Activated CD8-positive, alpha-beta T cell treated with anti-CD3 and anti-CD28 coated beads for 36 hours (primary cell): ENCODE results near the gene MRPS27. TPM values are rescaled to one million over a fixed set of nuclear protein-coding genes. Genes with fewer than 3 reads are reported as not detected.

Source experiments
- ATAC-seq: fragments of 200-7000 bp; cut with Tn5 transposase; one replicate; pipeline ENCODE4 v1.10.0; 2021; ENCODE audit warnings: mild to moderate bottlenecking, moderate library complexity
- CTCF ChIA-PET: fragments of 350-600 bp; sonication (Branson Sonifier 250); formaldehyde crosslinking; loops from one replicate; lab custom pipeline; 2021; ENCODE audit warnings: antibody characterized with exemption; lab: Charles Lee
- POLR2A ChIA-PET: fragments of 350-600 bp; sonication (Branson Sonifier 250); formaldehyde crosslinking; loops from one replicate; lab custom pipeline; 2021; ENCODE audit warnings: antibody characterized with exemption; lab: Charles Lee
- DNase-seq: peaks from one replicate; pipeline ENCODE4 v3.0.0-alpha.2; 2020
- H3K27ac Mint-ChIP-seq: one replicate; pipeline ENCODE4 v1.8.0; 2021; ENCODE audit warnings: mild to moderate bottlenecking, mixed read lengths
- H3K27me3 Mint-ChIP-seq: one replicate; pipeline ENCODE4 v1.8.0; 2021; ENCODE audit warnings: mixed read lengths
- H3K36me3 Mint-ChIP-seq: one replicate; pipeline ENCODE4 v1.8.0; 2021; ENCODE audit warnings: low read depth, mixed read lengths
- H3K4me1 Mint-ChIP-seq: one replicate; pipeline ENCODE4 v1.8.0; 2021; ENCODE audit warnings: low read depth, mixed read lengths
- H3K4me3 Mint-ChIP-seq: one replicate; pipeline ENCODE4 v1.8.0; 2021; ENCODE audit warnings: mild to moderate bottlenecking, moderate library complexity, mixed read lengths
- H3K9me3 Mint-ChIP-seq: one replicate; pipeline ENCODE4 v1.8.0; 2021; ENCODE audit warnings: mixed read lengths
- intact Hi-C: fragments of 100-400 bp; cut with micrococcal nuclease; formaldehyde crosslinking; loops from one replicate; pipeline ENCODE4 v1.10.0; 2022
- total RNA-seq, 2 experiments: library from RNA; stranded (reverse); gene quantifications; one replicate each; pipeline ENCODE4 v1.2.3, GENCODE V29; 2021
- TF ChIP-seq, protein P1 (sequence below): fragments of 200-600 bp; IDR thresholded peaks from one replicate; pipeline ENCODE4 v1.8.0; 2022; ENCODE audit warnings: antibody characterized with exemption, mild to moderate bottlenecking

Gene MRPS27
- total RNA-seq, 2 experiments from 2014 or later: 91.5 to 99.1 TPM

DNA sequence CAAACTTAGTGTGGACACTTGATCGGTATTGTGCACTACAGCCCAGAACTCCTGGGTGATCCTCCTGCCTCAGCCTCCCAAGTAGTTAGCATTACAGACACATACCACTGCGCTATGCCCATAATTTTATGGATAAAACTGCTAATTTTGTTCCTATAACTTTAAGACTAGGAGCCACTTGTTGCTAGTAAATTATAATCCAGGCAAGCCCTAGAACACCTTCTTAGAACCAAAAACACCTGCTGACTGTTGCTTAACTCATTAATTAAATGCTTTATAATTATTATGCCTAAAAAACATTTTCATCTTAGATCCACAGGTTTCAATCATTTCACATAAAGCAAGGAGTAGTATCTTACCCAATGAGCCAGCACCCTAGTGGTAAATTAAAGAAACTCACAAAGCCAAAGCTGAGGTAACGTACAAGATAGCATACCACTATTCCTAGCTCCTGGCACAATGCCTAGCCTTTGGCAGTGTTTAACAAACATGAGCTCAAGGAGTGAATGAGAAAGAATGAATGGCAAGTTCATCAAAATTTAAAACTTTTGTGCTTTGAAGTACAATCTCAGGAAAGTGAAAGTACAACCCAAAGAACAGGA is 5.4 kb downstream of the MRPS27 start:
- Mint-ChIP-seq H3K27me3 (no peaks in the 10 kb centered on the region), H3K36me3 (peaks cover 50% of the 10 kb centered on the region), H3K4me3 (peak overlapping the region; percentile 24), H3K4me1 (peaks cover 31% of the 10 kb centered on the region), H3K27ac (no peak overlapping the region), H3K9me3 (no peaks in the 10 kb centered on the region)
- no peak for ATAC-seq
- intact Hi-C loops: no loop called here
- ChIA-PET POLR2A (interaction anchor here (0.6 kb wide), 1 partner anchor 17 kb away, joined by 3 read pairs; no protein-coding TSS in a partner anchor), CTCF (interaction anchor here (0.6 to 1.0 kb wide), 4 partner anchors 9 to 901 kb away, joined by 3 to 4 read pairs (median 3); no protein-coding TSS in a partner anchor)
- no peak for DNase-seq
- TF ChIP-seq, protein P1, sequence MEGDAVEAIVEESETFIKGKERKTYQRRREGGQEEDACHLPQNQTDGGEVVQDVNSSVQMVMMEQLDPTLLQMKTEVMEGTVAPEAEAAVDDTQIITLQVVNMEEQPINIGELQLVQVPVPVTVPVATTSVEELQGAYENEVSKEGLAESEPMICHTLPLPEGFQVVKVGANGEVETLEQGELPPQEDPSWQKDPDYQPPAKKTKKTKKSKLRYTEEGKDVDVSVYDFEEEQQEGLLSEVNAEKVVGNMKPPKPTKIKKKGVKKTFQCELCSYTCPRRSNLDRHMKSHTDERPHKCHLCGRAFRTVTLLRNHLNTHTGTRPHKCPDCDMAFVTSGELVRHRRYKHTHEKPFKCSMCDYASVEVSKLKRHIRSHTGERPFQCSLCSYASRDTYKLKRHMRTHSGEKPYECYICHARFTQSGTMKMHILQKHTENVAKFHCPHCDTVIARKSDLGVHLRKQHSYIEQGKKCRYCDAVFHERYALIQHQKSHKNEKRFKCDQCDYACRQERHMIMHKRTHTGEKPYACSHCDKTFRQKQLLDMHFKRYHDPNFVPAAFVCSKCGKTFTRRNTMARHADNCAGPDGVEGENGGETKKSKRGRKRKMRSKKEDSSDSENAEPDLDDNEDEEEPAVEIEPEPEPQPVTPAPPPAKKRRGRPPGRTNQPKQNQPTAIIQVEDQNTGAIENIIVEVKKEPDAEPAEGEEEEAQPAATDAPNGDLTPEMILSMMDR: no peak

DNA sequence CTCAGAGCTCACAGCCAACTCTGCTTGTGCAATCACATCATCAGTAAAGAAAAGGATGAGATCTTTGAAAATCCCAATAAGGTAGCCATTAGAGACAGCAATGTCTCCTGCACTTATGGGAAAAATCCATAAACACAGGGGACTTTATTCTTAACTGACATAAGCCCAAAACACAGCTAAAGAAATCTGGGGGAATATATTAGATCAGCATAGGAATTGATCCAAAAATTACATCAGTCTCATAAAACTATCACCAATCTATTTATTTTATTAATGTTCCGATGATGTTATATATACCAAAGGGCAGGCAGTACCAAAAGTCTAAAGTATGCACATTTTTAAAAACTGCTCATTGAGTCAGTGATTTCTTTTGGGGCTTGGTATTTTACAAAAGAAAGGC is 6.9 kb downstream of the MRPS27 start:
- ChIA-PET POLR2A (no interaction called here), CTCF (interaction anchor here (1.2 kb wide), 1 partner anchor 9 kb away, joined by 3 read pairs; no protein-coding TSS in a partner anchor)
- peaks cover 52% of the 10 kb centered on the region for H3K36me3 Mint-ChIP-seq
- ATAC-seq: no peak
- H3K4me1 Mint-ChIP-seq: peaks cover 28% of the 10 kb centered on the region
- intact Hi-C loops: no loop called here
- no peaks in the 10 kb centered on the region for H3K27me3 Mint-ChIP-seq
- DNase-seq: no peak
- no peak overlapping the region for H3K27ac Mint-ChIP-seq
- H3K4me3 Mint-ChIP-seq: no peak overlapping the region
- TF ChIP-seq, protein P1: no peak
- H3K9me3 Mint-ChIP-seq: no peaks in the 10 kb centered on the region

DNA sequence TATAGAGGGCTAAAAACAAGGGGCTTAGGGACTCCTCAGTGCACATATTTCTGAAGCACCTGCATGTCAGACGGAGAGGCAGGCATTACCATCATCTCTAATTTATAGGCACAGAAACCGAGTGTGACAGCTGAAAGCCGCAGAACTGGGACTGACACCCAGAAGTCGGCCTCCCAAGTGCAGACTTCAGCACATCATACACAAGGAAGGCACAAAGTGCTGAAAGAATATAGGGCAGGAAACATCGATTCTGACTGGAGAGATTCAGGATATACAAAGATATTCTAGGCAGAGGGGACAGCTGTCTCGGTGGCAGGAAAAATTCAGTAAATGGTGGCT is 11.2 kb downstream of the MRPS27 start:
- ChIA-PET CTCF (interaction anchor here (0.7 to 2.7 kb wide), 12 partner anchors 9 to 526 kb away, joined by 3 to 48 read pairs (median 3); partner anchors contain the start of genes MRPS27 and PTCD2), POLR2A (interaction anchor here (1.3 to 5.3 kb wide), 4 partner anchors 11 to 540 kb away, joined by 3 to 68 read pairs (median 4); partner anchors contain the start of genes MRPS27 and PTCD2)
- peak overlapping the region; percentile 94 for H3K27ac Mint-ChIP-seq
- TF ChIP-seq, protein P1: no peak
- intact Hi-C loops: loop anchor here (2.0 kb wide), 1 partner anchor 170 kb away; no protein-coding TSS in a partner anchor
- no peaks in the 10 kb centered on the region for H3K9me3 Mint-ChIP-seq
- peak overlapping the region; percentile 86 for H3K4me3 Mint-ChIP-seq
- H3K36me3 Mint-ChIP-seq: peaks cover 41% of the 10 kb centered on the region
- ATAC-seq (no peak), DNase-seq (no peak)
- H3K4me1 Mint-ChIP-seq: peaks cover 32% of the 10 kb centered on the region
- no peaks in the 10 kb centered on the region for H3K27me3 Mint-ChIP-seq

DNA sequence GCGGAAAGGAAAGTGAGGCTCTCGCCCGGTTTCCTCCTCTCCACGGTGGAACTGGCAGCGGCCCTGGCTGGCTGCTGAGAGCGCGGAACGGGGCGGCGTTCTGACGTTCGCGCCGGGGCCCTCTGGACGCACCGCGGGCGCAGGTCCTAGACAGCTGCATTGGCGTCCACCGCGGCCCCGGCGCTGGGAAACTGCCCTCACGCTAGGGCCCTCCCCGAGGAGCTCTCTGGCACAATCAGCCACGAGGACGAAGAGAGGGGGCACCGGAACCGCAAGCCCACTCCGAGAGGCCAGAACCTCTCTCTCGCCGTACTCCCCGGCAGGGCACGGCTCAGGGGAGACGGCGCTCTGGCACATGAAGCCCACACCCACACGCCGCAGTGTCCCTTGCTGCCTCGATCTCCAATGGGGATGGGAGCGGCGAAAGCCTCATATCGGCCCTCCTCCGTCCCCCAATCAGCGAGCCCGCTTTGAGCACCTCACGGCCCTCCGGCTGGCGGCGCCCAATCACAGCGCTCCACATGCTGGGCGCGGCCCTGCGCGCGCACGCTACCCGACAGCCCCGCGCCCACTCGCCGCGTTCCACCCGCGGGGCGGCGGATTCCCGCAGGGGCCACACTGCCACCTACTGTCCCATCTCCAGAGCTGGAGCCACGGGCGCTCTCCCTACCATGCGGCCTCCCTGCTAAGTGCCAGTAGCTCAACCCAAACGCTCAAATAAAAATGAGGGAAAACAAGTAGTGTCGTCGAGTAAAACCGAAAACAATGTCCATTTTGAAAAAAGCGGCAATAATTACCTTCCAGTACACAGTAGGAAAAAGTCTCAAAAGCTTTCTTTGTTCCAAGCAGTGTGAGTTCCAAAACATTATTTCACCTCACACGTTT is 11.8 kb downstream of the MRPS27 start:
- CTCF ChIA-PET: interaction anchor here (0.7 to 2.7 kb wide), 14 partner anchors 9 to 526 kb away, joined by 3 to 48 read pairs (median 3); partner anchors contain the start of genes MRPS27 and PTCD2

More for the DNA sequence above, 11.8 kb downstream of the MRPS27 start:
- POLR2A ChIA-PET: interaction anchor here (0.6 to 5.3 kb wide), 9 partner anchors 8 to 540 kb away, joined by 3 to 68 read pairs (median 3); partner anchors contain the start of genes MRPS27 and PTCD2
- Mint-ChIP-seq H3K27me3 (no peaks in the 10 kb centered on the region), H3K4me1 (peaks cover 31% of the 10 kb centered on the region), H3K9me3 (no peaks in the 10 kb centered on the region), H3K36me3 (peaks cover 41% of the 10 kb centered on the region), H3K27ac (peak overlapping the region; percentile 94), H3K4me3 (peak overlapping the region; percentile 86)
- TF ChIP-seq, protein P1: peak; percentile 65
- DNase-seq: peak; percentile 96
- peak; percentile 99 for ATAC-seq
- intact Hi-C loops: loop anchor here (2.0 kb wide), 1 partner anchor 169 kb away; no protein-coding TSS in a partner anchor
